Right lung (tissue), 5 donors: ENCODE measurements around the gene LCE2B. TPM values are rescaled to one million over a fixed set of nuclear protein-coding genes. Genes with fewer than 3 reads are reported as not detected.

Experiments
- DNase-seq, 2 donors: peaks; one replicate each; pipeline ENCODE4 v3.0.0-alpha.2; 2013
- polyA plus RNA-seq, 5 donors: library from polyadenylated mRNA; unstranded; fragments of 120-200 nt; gene quantifications; one replicate each; pipeline versions ENCODE4 v1.2.1 to v1.2.3, GENCODE V29; 2013; ENCODE audit warnings: inconsistent platforms in 1 of 5, low replicate concordance in 1 of 5; ENCODE audit not compliant: insufficient read length in 5 of 5, insufficient read depth in 1 of 5

LCE2B gene
- polyA plus RNA-seq, 5 donors, result not detected

DNA sequence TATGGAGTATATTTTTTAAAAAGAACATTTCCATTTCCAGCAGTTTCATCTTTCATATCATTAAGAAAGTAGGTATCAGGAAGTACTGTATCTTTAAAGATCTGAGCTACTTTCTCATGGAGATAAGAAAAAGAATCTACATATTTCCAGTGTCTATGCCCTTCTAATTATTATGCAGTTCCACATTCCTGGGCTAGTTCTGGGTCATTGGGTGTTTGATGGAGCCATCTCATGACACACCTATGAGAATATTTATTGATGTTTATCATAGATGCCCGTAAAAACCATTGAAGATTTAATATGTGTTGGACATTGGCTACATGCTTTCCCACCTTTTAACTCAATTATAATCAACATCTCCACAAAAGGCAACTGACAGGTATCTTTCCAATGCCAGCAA, 43.1 kb downstream of the LCE2B start:
- no peak for DNase-seq

DNA sequence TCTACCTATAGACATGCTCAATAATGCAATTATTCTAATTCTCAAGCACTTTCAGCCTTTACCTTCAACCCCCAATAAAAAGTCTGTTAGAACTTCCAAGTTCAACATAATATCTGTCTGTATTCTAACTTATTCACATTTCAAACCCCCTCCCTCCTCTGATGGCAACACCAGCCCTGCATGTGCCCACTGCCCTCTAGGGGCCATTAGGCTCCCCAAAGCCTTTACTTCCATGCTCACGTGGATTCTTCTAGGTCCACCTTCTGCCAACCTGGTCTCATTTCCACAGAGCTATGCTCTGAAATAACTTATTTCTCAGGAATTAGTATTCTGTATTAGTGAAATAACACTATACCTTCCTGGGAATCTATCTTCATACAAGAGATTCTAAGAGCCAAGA, 49.7 kb downstream of the LCE2B start:
- no peak for DNase-seq

Other genes starting within 250 kb of the LCE2B start
- not detected for gene LCE5A, start 175.3 kb upstream of the LCE2B start, polyA plus RNA-seq
- gene CRCT1, start 171.6 kb upstream of the LCE2B start, polyA plus RNA-seq, result not detected
- gene LCE3E, start 119.3 kb upstream of the LCE2B start, polyA plus RNA-seq, result not detected
- gene LCE3D, start 105.6 kb upstream of the LCE2B start, polyA plus RNA-seq, result not detected
- gene LCE3C, start 85.9 kb upstream of the LCE2B start, polyA plus RNA-seq, result not detected
- gene LCE3B, start 72.3 kb upstream of the LCE2B start, polyA plus RNA-seq, result not detected
- gene LCE3A, start 63.0 kb upstream of the LCE2B start, polyA plus RNA-seq, result not detected
- gene LCE2D, start 22.7 kb upstream of the LCE2B start, polyA plus RNA-seq, result not detected
- not detected for gene LCE2C, start 10.8 kb upstream of the LCE2B start, polyA plus RNA-seq
- gene LCE2A, start 12.2 kb downstream of the LCE2B start, polyA plus RNA-seq, result not detected
- gene LCE4A, start 22.0 kb downstream of the LCE2B start, polyA plus RNA-seq, result not detected
- gene KPRP, start 71.9 kb downstream of the LCE2B start, polyA plus RNA-seq, result not detected
- gene LCE1F, start 89.0 kb downstream of the LCE2B start, polyA plus RNA-seq, result not detected
- gene LCE1E, start 100.1 kb downstream of the LCE2B start, polyA plus RNA-seq, result not detected
- gene LCE1D, start 110.6 kb downstream of the LCE2B start, polyA plus RNA-seq, result not detected
- not detected for gene LCE1C, start 120.5 kb downstream of the LCE2B start, polyA plus RNA-seq
- gene LCE1B, start 125.8 kb downstream of the LCE2B start, polyA plus RNA-seq, result not detected
- gene LCE1A, start 141.3 kb downstream of the LCE2B start, polyA plus RNA-seq, result not detected
- gene LCE6A, start 156.7 kb downstream of the LCE2B start, polyA plus RNA-seq, result not detected
- gene LCE7A, start 173.9 kb downstream of the LCE2B start, polyA plus RNA-seq, result not detected
- gene SMCP, start 192.2 kb downstream of the LCE2B start, polyA plus RNA-seq, result not detected
- not detected for gene IVL, start 222.4 kb downstream of the LCE2B start, polyA plus RNA-seq